Smooth muscle cell (in vitro differentiated cells): ENCODE measurements around the gene AP2M1. TPM values are rescaled to one million over a fixed set of nuclear protein-coding genes. Genes with fewer than 3 reads are reported as not detected.

Experiments
- DNase-seq: peaks from one replicate; lab custom pipeline; 2025; ENCODE audit not compliant: unreplicated experiment; lab: John Stamatoyannopoulos, UW
- H2AFZ ChIP-seq: fragments of 200-600 bp; sonication (generic); 2 replicates; pipeline ENCODE4 v1.6.0; 2016; ENCODE audit warnings: antibody characterized with exemption, low read depth, mild to moderate bottlenecking
- H3F3A ChIP-seq: fragments of 200-600 bp; sonication (generic); 2 replicates; pipeline ENCODE4 v1.6.0; 2017; ENCODE audit warnings: antibody characterized with exemption, low read depth
- H3K27ac ChIP-seq: fragments of 200-600 bp; sonication (generic); 2 replicates; pipeline ENCODE4 v1.5.1; 2016; ENCODE audit warnings: low read depth, mild to moderate bottlenecking
- H3K27me3 ChIP-seq: fragments of 200-600 bp; sonication (generic); 2 replicates; pipeline ENCODE4 v1.6.1; 2016; ENCODE audit warnings: low read depth, mild to moderate bottlenecking
- H3K36me3 ChIP-seq: fragments of 200-600 bp; sonication (generic); 2 replicates; pipeline ENCODE4 v1.5.1; 2016; ENCODE audit warnings: low read depth
- H3K4me1 ChIP-seq: fragments of 200-600 bp; sonication (generic); 2 replicates; pipeline ENCODE4 v1.5.1; 2016; ENCODE audit warnings: low read depth
- H3K4me2 ChIP-seq: fragments of 200-600 bp; sonication (generic); 2 replicates; pipeline ENCODE4 v1.6.0; 2016; ENCODE audit warnings: mild to moderate bottlenecking
- H3K4me3 ChIP-seq: fragments of 200-600 bp; sonication (generic); 2 replicates; pipeline ENCODE4 v1.5.1; 2016; ENCODE audit warnings: mild to moderate bottlenecking
- H3K79me2 ChIP-seq: fragments of 200-600 bp; sonication (generic); 2 replicates; pipeline ENCODE4 v1.6.0; 2016; ENCODE audit warnings: low read depth, mild to moderate bottlenecking
- H3K9ac ChIP-seq: fragments of 200-600 bp; sonication (generic); 2 replicates; pipeline ENCODE4 v1.6.0; 2016; ENCODE audit warnings: low read depth
- H3K9me3 ChIP-seq: fragments of 200-600 bp; sonication (generic); replicated peaks from 2 replicates; pipeline ENCODE4 v1.5.1; 2016; ENCODE audit warnings: low read depth
- H4K20me1 ChIP-seq: fragments of 200-600 bp; sonication (generic); 2 replicates; pipeline ENCODE4 v1.6.0; 2016; ENCODE audit warnings: low read depth
- WGBS: methylation state at CpG from one replicate; pipeline ENCODE4 v1.1.7; 2016; ENCODE audit warnings: low lambda C conversion rate; 5-methylcytosine and 5-hydroxymethylcytosine counted together
- polyA plus RNA-seq: library from polyadenylated mRNA; unstranded; fragments of >200 nt; fragmentation: Nextera tagmentation; extraction: Ambion mirVana; gene quantifications from 2 replicates; pipeline ENCODE4 v1.2.1, GENCODE V29; 2016
- total RNA-seq: library from RNA; depleted of rRNA; stranded (reverse); fragments of >200 nt; gene quantifications from 2 replicates; pipeline ENCODE4 v1.2.3, GENCODE V29; 2014
- TF ChIP-seq, protein P1 (sequence below): fragments of 200-600 bp; sonication (generic); IDR thresholded peaks from 2 replicates; pipeline ENCODE4 v1.5.1; 2017; ENCODE audit warnings: borderline replicate concordance, mild to moderate bottlenecking, antibody characterized with exemption; ENCODE audit not compliant: insufficient read depth, poor library complexity, severe bottlenecking

Gene AP2M1
- total and polyA plus RNA-seq, 2 experiments from 2014 or later, result 444 to 784 TPM

GRCh38 chr3:184164648-184165330 is 9.9 kb upstream of the AP2M1 start:
- no peak overlapping the region for H3K9ac ChIP-seq

DNA sequence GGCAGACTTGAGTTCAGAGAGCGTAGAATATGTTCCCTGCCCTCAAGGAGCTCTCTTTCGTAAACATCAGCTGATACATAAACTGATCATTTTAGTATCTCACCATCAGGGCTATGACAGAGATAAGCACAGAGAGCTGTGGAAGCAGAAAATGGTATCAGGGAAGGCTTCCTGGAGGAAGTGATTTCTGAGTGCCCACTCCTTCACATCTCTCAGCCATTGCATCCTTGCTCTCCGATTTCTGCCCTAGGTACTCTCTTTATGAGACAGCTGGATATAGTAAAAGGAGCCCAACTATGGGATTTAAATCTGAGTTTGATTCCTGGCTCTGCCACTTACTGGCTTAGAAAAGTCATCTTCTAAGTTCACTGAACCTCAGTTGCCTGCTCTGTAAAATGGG is 9.1 kb upstream of the AP2M1 start:
- Histone ChIP-seq H3K27me3 (no peaks in the 10 kb centered on the region), H2AFZ (no peak overlapping the region), H3K4me1 (no peaks in the 10 kb centered on the region), H3K9ac (no peak overlapping the region), H3K36me3 (no peaks in the 10 kb centered on the region), H3K79me2 (peaks cover 40% of the 10 kb centered on the region), H4K20me1 (peaks cover 61% of the 10 kb centered on the region), H3K27ac (no peak overlapping the region), H3K4me2 (no peak overlapping the region), H3F3A (peaks cover 13% of the 10 kb centered on the region), H3K4me3 (no peak overlapping the region), H3K9me3 (no peaks in the 10 kb centered on the region)
- no peak for DNase-seq
- TF ChIP-seq, protein P1, sequence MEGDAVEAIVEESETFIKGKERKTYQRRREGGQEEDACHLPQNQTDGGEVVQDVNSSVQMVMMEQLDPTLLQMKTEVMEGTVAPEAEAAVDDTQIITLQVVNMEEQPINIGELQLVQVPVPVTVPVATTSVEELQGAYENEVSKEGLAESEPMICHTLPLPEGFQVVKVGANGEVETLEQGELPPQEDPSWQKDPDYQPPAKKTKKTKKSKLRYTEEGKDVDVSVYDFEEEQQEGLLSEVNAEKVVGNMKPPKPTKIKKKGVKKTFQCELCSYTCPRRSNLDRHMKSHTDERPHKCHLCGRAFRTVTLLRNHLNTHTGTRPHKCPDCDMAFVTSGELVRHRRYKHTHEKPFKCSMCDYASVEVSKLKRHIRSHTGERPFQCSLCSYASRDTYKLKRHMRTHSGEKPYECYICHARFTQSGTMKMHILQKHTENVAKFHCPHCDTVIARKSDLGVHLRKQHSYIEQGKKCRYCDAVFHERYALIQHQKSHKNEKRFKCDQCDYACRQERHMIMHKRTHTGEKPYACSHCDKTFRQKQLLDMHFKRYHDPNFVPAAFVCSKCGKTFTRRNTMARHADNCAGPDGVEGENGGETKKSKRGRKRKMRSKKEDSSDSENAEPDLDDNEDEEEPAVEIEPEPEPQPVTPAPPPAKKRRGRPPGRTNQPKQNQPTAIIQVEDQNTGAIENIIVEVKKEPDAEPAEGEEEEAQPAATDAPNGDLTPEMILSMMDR, result no peak
- WGBS, result 98% methylated on average over 3 of the region's 3 CpGs

More at GRCh38 chr3:184164648-184165330, 9.9 kb upstream of the AP2M1 start:
- H4K20me1 ChIP-seq, result peaks cover 68% of the 10 kb centered on the region
- WGBS, result 97% methylated on average over 16 of the region's 16 CpGs
- H3K4me2 ChIP-seq, result no peak overlapping the region
- no peaks in the 10 kb centered on the region for H3K36me3 ChIP-seq
- no peak overlapping the region for H2AFZ ChIP-seq
- no peaks in the 10 kb centered on the region for H3K4me1 ChIP-seq
- TF ChIP-seq, protein P1, result no peak
- peaks cover 47% of the 10 kb centered on the region for H3K79me2 ChIP-seq
- no peaks in the 10 kb centered on the region for H3K9me3 ChIP-seq
- no peak for DNase-seq
- H3K4me3 ChIP-seq, result no peak overlapping the region
- peaks cover 13% of the 10 kb centered on the region for H3F3A ChIP-seq
- H3K27me3 ChIP-seq, result no peaks in the 10 kb centered on the region
- no peak overlapping the region for H3K27ac ChIP-seq

DNA sequence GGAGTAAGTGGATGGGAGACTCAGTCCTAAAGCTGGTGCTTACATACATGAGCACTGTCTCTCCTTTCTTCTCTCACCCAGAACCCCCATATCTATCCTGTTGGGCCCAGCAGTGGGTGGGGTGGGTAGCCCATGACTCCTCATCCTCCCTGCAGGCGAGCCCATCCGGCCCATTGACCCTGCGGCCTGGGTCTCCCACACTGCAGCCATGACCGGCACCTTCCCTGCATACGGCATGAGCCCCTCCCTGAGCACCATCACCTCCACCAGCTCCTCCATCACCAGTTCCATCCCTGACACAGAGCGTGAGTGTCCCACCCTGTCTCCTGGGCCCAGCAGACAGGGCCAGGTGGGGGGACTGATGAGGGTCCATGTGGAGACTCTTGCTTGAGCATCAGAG is 8.0 kb upstream of the AP2M1 start:
- Histone ChIP-seq H3K9ac (no peak overlapping the region), H3K79me2 (peaks cover 29% of the 10 kb centered on the region), H3K4me3 (no peak overlapping the region), H3K4me2 (no peak overlapping the region), H3K36me3 (no peaks in the 10 kb centered on the region), H2AFZ (no peak overlapping the region), H4K20me1 (peaks cover 56% of the 10 kb centered on the region), H3K9me3 (no peaks in the 10 kb centered on the region), H3K27ac (no peak overlapping the region), H3F3A (peaks cover 14% of the 10 kb centered on the region), H3K27me3 (no peaks in the 10 kb centered on the region), H3K4me1 (no peaks in the 10 kb centered on the region)
- TF ChIP-seq, protein P1, result no peak
- WGBS, result 98% methylated on average over 6 of the region's 6 CpGs
- DNase-seq, result no peak

- no peaks in the 10 kb centered on the region for H3K27me3 ChIP-seq
- H3K4me3 ChIP-seq, result no peak overlapping the region
- TF ChIP-seq, protein P1, result no peak
- peaks cover 26% of the 10 kb centered on the region for H3F3A ChIP-seq
- no peaks in the 10 kb centered on the region for H3K9me3 ChIP-seq
- H3K4me2 ChIP-seq, result no peak overlapping the region
- H3K9ac ChIP-seq, result no peak overlapping the region
- peaks cover 44% of the 10 kb centered on the region for H4K20me1 ChIP-seq
- WGBS, result over 99% methylated on average over 8 of the region's 8 CpGs
- no peak for DNase-seq
- peak overlapping the region; percentile 82 for H3K27ac ChIP-seq
- no peak overlapping the region for H2AFZ ChIP-seq
- no peaks in the 10 kb centered on the region for H3K4me1 ChIP-seq
- H3K36me3 ChIP-seq, result no peaks in the 10 kb centered on the region
- peaks cover 17% of the 10 kb centered on the region for H3K79me2 ChIP-seq
These were observed 6.9 kb upstream of the AP2M1 start for GRCh38 chr3:184167786-184168185.
